ENCODE data around the gene TRMT112.

Gene TRMT112

DNA sequence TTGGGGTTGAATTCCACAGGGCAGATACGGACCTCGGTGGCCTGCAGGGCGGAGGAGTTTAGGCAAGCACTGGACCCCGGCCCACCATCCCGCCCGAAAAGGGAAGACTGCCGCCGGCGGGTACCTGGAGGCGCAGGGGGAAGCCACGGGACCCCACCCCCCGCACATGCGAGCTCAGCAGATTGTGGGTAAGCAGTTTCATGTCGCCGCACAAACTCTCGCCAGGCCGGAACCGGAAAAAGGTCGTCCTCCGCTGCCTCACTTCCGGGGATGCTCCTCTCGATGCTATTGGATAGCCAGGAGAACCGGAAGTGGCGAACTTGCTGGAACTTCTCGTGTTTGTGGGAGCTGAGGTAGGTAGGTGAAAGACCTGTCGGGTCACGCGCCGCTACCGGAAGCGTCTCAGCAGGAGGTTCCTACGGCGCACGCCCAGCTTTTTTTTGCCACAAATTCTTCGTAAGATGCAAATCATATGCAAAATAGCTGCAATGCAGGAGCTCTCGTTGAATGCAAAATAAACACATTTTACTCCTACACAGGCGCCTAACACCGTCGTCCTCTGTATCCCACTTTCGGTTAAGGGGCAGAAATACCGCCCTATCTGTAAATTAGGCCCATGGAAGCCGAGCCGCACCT lies at the start of gene TRMT112:
TRMT112 (minus strand) TSS at position 235 of the 636 bp plus-strand sequence; CDS start at position 202, 33 bp downstream.
- DNase-seq, result peak; percentile 97

DNA sequence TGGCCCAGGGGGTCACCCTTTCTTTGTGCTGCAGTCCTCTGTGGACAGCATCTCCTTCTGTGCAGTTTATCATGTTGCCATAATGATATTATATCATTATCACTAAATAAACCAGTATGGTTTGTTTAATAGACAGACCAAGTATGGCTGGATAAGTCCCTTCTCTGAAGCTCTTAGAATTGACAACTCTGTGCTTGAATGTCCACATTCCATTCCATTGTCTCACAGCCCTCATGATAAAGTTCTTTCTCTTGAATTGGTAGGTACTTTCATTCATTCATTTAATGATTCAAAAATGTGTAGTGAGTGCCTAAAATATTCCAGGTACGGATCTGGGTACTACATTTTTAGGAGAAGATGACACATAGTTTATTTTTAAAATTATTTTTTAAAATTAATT lies 49.4 kb upstream of the TRMT112 start:
- DNase-seq, result no peak

DNA sequence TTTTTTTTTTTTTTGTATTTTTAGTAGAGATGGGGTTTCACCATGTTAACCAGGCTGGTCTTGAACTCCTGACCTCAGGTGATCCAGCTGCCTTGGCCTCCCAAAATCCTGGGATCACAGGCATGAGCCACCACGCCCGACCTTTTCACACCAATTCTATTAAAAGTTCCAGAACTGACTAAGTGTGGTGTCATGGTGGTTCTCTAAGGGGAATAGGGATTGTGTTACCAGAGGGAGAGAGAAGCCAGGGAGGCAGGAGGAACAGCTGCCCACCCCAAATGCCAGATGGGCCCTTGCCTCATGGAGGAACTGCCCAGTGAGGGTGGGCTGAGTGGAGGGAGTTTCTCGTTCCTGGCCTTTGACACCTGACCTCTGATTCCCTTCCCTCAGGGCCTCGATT lies 47.6 kb upstream of the TRMT112 start:
- DNase-seq, result no peak

DNA sequence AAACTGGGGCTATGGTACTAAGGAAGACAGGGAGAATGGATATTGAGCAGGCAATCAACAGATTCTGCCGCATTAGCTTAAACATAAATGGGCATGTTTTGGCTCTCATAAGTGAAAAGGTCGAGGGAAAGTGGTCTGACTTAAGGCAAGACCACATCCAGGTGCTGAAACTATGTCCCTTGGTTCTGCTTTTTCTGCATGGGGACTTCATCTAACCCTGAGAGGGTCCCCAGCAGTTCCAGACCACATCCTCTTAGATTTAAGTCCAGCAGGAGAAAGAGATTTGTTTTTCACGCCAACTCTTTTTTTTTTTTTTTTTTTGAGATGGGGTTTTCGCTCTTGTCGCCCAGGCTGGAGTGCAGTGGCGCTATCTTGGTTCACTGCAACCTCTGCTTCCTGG lies 47.1 kb upstream of the TRMT112 start:
- DNase-seq, result no peak

DNA sequence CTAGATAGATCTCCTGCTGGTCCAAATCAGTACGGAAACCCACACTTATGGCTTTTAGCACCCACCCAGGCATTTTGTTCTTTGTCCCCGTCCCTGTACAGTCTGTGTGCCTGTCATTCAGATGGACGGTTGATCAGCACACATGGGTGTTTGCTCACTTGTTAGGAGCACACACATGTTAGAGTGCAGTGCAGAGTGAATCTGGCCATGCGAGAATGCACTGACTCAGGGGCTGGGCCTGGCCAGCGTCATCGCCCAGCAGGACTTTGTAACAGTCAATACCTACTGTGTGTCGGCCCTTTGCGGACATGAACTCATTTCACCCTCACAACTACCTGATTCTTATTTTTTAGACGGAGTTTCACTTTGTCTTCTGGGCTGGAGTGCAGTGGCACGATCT lies 45.0 kb upstream of the TRMT112 start:
- no peak for DNase-seq

DNA sequence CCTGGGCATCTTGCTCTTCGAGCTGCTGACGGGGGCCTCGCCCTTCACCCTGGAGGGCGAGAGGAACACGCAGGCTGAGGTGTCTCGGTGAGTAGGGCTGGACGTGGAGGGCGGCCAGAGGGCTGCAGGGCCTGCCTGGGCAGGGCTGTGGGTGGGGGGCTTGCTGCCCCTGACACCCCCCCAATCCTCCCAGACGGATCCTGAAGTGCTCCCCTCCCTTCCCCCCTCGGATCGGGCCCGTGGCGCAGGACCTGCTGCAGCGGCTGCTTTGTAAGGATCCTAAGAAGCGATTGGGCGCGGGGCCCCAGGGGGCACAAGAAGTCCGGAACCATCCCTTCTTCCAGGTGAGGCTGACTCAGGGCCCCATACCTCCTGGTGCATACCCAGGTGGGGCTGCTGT lies 44.3 kb upstream of the TRMT112 start:
- no peak for DNase-seq

DNA sequence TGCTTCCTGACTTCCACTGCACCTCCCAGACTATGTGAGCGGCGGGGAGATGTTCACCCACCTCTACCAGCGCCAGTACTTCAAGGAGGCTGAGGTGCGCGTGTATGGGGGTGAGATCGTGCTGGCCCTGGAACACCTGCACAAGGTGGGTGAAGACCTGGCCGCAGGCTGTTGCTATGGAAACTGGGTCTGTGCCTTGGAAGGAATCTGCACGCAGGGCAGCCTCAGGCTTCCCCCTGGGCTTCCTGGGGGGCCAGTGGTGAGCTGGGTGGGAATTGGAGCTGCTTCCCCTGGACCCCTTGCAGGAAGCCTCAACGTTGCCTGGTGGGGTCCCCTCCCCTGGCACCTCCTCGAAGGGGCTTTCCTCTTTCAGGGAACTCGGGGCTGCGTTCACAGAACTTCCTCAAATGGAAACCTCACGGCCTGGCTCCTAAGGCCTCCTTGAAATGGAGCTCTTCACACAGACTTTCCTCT lies 43.1 kb upstream of the TRMT112 start:
- DNase-seq, result peak; percentile 45

DNA sequence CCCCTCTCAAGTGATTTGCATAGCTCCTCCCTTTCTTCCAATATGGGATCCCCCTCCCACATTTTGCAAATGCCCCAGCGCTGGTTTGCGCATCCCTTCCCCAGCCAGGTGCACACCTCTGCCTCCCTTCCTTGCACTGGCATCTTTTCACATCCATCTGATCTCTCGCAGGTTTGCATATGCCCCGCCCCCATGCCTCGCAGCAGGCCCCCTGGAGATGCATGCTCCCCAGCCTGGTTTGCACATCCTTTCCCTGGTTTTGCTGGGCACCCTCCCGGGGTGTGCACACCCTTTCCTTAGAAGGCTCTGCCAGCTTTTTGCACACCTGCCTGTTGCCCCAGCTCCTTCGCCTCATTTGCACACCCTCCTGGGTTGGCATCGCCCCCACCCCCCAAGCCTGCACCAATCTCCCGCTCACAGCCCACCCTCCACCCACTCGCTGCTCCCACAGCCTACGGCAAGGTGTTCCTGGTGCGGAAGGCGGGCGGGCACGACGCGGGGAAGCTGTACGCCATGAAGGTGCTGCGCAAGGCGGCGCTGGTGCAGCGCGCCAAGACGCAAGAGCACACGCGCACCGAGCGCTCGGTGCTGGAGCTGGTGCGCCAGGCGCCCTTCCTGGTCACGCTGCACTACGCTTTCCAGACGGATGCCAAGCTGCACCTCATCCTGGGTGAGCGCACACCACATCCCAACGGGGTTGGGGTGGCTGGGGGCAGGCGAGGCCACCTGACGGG lies 42.5 kb upstream of the TRMT112 start:
- DNase-seq, result peak; percentile 36

DNA sequence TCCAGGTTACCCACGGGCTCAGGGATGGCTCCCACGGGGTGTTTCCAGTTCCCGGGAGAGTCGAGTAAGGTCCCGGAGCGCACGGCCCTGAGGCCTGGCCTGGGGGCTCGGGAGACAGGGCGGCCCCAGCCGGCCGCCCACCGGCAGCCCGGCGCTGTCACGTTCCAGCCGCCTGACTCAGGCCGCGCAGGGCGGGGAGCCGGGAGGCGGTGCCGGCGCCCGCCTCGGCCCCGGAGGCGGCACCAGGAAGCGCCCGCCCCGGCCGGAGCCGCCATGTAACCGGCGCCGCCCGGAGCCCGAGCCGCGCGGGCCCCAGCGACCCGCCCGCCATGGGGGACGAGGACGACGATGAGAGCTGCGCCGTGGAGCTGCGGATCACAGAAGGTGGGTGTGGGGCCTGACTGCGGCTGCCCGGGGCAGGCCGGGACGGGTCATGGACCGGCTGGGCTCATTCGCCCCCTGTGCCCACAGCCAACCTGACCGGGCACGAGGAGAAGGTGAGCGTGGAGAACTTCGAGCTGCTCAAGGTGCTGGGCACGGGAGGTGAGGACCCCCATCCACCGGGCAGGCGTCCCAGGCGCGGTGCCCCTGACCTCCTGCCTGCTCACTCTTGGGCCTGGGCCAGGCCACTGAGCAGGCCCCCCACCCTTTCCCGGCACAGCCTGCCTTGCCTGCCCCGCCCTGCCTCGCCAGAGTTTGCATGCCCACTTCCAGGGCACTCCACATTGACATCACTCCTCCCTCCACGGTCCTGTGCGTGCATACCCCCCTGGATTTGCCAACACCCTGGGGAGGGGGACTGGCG lies 41.8 kb upstream of the TRMT112 start, which contains the start of gene RPS6KA4:
RPS6KA4 (plus strand) TSS at position 256 of the 805 bp plus-strand sequence; CDS start at position 330, 74 bp downstream.
- peak; percentile 88 for DNase-seq

DNA sequence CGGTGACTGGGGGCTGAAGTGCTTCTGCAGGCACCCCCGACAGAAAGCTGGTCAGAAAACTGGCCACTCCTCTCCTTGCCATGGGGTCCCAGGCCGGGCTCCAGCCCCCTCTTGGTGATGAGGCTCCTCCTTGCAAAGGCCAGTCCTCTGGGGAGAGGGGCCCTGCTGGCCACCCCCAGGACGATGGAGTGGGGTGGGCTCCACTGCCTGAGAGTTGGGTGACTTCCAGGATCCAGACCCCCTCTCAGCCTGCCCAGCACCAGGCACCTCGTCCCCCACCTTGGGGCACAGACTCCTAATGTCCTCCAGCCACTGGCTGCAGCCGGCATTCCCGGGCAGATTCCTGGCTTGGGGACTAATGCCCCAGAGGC lies 41.2 kb upstream of the TRMT112 start:
- DNase-seq, result no peak

DNA sequence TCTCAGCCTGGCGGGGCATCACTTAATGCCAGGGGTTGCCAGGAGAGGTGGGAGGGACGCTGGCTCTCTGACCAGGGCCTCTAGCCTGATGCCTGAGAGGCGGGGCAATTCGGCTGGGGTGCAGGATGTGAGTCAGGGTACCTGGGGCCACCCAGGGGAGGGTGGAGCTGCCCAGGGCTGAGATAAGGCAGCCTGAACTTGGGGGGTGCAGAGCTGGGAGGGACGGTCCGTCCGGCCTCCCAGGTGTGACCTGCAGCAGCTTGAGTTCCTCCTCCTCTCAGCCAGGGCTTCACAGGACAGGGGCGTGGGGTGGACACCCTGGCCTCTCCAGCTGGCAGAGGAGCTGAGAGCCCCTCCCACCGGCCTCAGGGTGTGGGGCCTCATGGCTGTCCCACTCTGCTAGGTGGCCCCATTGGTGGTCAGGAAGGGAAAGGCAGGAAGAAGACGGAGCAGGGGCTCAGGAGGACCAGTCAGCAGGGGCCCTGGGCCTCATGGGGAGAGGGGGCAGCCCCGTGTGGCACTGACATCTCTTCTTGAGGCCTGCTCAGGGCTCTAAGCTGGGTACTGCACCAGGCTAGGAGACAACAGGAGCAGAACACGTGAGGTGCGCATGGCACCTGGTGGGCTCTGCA lies 40.7 kb upstream of the TRMT112 start:
- no peak for DNase-seq

DNA sequence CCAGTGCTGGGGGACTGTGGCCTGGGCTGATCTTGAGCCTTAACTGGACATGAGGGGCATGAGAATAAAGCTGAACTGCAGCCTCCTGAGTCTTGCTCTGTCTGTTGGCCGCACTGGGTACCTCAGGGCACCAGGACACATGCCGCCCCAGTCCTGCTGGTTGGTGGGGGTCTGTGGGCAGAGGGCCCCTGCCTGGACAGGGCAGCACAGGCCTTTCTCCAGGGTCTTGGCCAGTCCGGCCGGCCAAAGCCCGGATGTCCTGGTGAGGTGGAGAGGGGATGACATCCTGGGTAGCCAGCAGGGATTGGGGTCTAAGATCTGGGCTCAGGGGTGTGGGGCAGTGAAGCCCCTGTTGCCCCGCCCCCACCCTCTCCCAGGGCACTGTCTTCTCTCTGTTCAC lies 40.1 kb upstream of the TRMT112 start:
- no peak for DNase-seq

DNA sequence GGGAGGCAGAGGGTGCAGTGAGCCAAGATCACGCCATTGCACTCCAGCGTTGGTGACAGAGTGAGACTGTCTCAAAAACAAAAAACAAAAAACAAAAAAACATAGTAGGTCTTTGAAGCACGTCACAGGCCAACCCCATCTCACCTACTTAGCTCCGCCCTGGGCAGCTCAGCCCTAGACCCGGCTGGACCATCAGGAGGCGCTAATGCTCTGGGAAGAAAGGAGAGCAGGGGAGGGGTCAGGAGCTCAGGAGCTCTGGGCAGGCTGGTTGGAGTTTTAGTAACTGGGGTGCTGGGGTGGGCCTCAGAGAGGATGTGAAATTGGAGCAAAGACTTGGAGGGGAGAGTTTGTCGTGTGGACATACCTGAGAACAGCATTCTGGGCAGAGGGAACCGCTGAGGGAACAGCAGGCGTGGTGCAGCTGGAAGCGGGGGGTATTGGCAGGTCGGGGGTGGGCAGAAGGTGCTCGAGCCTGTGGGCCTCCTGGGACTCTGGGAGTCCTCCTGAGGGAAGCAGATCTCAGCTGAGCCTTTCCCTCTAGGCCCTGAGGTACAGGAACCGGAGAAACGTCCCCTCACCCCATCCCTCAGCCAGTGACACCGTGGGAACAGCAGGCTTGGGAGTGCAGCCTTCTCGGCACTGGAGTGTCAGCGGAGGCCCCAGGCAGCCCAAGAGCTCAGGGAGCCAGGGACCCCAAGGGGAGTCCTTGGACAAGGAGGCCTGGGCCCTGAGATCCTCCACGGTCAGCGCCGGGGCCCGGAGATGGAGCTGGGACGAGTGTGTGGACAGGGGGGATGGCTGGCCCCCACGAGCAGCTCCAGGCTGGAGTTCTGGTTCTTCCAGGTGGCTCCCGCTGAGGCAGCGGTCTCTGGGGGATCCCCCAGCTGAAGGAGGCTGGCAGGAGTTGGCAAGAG lies 39.4 kb upstream of the TRMT112 start:
- peak; percentile 45 for DNase-seq

DNA sequence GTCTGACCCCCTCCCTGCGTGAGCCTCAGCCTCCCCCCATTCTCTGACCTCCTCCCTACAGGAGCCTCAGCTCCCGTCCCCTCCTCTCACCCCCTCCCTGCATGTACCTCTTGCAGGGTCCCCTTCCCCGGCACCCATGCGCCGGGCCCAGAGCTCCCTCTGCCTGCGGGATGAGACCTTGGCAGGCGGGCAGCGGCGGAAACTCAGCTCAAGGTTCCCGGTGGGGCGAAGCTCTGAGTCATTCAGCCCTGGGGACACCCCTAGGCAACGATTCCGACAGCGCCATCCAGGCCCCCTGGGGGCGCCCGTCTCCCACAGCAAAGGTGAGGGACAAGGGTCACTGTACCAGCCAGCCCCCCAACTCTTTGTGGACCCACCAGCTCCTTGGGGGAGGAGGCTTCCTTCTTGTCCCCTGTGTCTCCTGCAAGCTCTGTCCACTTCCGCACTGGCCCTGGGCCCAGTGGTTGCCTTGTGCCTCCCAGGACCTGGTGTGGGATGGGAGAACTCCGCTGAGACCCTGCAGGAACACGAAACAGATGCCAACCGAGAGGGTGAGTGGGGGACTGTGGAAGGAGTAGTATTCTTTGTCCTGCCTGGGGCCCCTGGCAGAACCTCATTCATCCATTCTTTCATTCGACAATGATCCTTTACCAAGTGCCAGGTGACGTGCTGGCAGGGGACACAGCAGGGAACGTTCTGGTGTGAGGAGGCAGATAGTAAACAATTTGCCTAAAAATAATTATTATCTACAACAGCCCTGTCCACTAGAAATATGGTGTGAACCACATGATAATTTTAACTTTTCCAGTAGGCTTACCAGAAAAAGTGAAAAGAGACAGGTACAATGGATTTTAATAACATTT lies 38.0 kb upstream of the TRMT112 start:
- DNase-seq, result peak; percentile 84

DNA sequence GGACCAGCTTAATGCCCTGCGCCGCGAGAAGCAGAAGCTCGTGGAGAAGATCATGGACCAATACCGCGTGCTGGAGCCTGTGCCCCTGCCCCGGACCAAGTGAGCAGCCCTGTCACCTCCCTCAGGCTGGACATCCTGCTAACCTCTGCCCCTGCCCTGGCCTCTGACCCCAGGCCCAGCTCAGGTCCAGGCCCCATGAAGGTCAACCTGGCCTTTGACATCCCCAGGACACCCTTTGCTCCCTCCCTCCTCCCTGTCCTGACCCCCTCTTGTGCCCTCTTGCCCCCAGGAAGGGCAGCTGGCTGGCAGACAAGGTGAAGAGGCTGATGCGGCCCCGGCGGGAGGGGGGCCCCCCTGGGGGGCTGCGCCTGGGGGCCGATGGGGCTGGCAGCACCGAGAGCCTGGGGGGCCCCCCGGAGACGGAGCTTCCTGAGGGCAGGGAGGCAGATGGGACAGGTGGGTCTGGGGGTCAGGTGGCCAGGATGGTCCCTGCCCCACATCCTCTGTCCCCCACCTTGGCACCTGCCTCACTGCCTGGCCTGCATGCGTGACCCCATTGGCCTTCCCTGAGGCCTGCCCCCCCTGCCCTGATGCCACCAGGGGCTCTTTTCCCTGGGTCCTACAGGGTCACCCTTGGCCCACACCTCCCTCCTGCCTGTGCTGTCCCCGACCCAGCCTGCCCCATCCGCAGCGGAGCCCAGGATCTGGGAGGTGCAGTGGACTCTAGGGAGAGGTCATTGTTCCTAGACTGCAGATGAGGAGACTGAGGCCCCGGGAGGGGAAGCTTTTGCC lies 36.6 kb upstream of the TRMT112 start:
- no peak for DNase-seq

DNA sequence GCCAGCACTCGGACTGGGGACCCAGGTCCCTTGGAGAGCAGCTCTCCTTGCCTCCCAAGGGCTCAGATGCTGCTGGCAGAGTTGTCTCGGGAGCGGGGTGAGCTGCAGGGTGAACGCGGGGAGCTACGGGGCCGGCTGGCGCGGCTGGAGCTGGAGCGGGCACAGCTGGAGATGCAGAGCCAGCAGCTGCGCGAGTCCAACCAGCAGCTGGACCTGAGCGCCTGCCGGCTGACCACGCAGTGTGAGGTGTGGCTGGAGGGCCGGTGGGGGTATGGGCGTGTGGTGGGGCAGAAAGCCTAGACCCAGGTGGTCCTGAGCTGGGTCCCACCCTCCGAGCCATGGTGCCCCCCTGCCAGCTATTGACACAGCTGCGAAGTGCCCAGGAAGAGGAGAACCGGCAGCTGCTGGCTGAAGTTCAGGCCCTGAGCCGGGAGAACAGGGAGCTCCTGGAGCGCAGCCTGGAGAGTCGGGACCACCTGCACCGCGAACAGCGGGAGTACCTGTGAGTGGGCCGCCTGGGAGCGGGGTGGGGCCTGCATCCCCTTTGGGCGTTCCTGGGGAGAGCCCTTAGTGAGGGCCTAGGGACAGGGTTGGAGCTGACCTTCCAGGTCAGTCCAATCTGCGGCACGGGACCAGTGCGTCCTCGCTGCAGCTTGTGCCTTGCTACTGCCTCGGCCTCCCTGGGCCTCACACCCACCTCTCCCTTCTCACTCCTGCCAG lies 35.8 kb upstream of the TRMT112 start:
- DNase-seq, result no peak

DNA sequence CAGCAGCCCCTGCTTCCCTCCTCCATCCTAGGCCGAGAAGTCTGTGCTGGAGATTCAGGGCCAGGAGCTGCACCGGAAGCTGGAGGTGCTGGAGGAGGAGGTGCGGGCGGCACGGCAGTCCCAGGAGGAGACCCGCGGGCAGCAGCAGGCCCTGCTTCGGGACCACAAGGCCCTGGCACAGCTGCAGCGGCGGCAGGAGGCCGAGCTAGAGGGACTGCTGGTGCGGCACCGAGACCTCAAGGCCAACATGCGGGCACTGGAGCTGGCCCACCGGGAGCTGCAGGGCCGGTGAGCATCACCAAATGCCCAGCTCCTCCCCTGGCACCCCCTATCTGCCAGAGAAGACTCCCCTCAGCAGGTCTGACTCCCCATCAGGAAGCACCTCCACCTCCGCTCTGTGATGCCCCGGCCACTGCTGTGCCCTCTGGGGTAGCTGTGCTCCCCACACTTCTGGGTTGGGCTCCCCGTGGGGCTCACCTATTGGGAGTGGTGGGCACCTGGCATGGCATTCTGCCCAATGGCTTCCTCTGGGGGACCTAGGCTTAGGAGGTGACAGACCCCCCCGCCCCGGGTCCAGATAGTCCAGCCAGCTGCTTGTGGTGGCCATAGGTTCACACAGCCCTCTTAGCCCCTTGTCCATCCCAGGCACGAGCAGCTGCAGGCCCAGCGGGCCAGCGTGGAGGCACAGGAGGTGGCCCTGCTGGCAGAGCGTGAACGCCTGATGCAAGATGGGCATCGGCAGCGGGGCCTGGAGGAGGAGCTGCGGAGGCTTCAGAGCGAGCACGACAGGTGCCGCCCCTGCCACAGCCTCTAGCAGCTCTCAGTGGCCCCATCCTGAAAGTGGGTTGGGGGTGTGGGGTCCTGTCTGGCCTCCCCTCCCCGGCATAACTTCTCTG lies 35.0 kb upstream of the TRMT112 start:
- DNase-seq, result no peak

DNA sequence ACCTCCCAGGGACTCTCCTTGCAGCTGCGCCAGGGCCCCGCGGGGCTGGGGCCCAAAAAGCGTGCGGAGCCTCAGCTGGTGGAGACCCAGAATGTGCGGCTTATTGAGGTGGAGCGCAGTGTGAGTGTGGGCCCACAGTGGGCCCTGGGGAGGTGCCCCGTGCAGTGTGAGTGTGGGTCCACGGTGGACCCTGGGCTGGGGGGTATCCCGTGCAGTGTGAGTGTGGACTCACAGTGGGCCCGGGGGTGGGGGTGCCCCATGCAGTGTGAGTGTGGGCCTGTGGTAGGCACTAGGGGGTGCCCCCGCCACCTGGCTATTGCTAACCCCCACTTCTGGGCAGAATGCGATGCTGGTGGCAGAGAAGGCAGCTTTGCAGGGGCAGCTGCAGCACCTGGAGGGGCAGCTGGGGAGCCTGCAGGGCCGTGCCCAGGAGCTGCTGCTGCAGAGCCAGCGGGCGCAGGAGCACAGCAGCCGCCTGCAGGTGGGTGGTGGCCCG lies 33.8 kb upstream of the TRMT112 start:
- DNase-seq, result no peak

Data from suppressor macrophage treated with lipopolysaccharide for 4 hours (primary cell).